Left ventricle myocardium inferior (tissue), 1 donor: Measurements from ENCODE around the gene XXYLT1. TPM values are rescaled to one million over a fixed set of nuclear protein-coding genes. Genes with fewer than 3 reads are reported as not detected.

ENCODE experiments used
- DNase-seq: peaks from one replicate; pipeline ENCODE4 v3.0.0-alpha.2; 2020
- H3K27ac ChIP-seq: fragments of 200-600 bp; replicated peaks from 2 replicates; pipeline ENCODE4 v1.8.0; 2021
- H3K27me3 ChIP-seq: fragments of 200-600 bp; 2 replicates; pipeline ENCODE4 v1.8.0; 2021; ENCODE audit warnings: low read depth
- H3K36me3 ChIP-seq: fragments of 200-600 bp; 2 replicates; pipeline ENCODE4 v1.8.0; 2021
- H3K4me1 ChIP-seq: fragments of 200-600 bp; 2 replicates; pipeline ENCODE4 v1.8.0; 2021
- H3K4me3 ChIP-seq: fragments of 200-600 bp; 2 replicates; pipeline ENCODE4 v1.8.0; 2021; ENCODE audit warnings: mild to moderate bottlenecking, moderate library complexity
- H3K9me3 ChIP-seq: fragments of 200-600 bp; replicated peaks from 2 replicates; pipeline ENCODE4 v1.8.0; 2021
- intact Hi-C: fragments of 100-400 bp; cut with micrococcal nuclease; formaldehyde crosslinking; loops from one replicate; pipeline ENCODE4 v1.11.0; 2022
- total RNA-seq: library from RNA; stranded (reverse); fragmentation: NEBNext Ultra II Directional; extraction: Animal tissue kit (Norgen Biotek cat#: 25700); gene quantifications from one replicate; pipeline ENCODE4 v1.2.1, GENCODE V29; 2021
- TF ChIP-seq, protein P1 (sequence below): fragments of 200-600 bp; IDR thresholded peaks from 2 replicates; pipeline ENCODE4 v1.8.0; 2021; ENCODE audit warnings: antibody characterized with exemption, mild to moderate bottlenecking, borderline replicate concordance
- donor health status: DM: no; HTN: yes; CAD: no; lungs with severe emphysema.

The XXYLT1 gene
- total RNA-seq, 1 donor from 2014 or later = 2.3 TPM

DNA sequence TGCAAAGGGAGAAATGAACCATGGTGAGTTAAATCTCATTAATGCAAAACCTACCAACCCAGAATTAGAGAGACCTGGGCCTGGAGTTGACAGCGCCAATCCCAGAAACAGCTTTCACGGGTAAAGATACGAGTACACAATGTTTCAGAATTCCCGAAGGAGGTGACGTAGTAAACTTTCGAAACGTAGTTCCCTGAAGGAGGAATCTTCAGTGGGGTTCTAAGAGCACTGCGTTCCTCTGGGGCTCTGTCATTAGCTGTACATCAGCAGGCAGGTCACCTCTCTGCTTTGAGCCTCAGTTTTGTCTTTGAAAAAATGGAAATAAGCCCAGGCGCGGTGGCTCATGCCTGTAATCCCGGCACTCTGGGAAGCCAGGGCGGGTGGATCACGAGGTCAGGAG is 152.3 kb downstream of the XXYLT1 start:
- H3K36me3 ChIP-seq = no peaks in the 10 kb centered on the region
- H3K4me1 ChIP-seq = peaks cover 32% of the 10 kb centered on the region
- no peak overlapping the region for H3K4me3 ChIP-seq
- H3K27ac ChIP-seq = peak overlapping the region; percentile 45
- TF ChIP-seq, protein P1, sequence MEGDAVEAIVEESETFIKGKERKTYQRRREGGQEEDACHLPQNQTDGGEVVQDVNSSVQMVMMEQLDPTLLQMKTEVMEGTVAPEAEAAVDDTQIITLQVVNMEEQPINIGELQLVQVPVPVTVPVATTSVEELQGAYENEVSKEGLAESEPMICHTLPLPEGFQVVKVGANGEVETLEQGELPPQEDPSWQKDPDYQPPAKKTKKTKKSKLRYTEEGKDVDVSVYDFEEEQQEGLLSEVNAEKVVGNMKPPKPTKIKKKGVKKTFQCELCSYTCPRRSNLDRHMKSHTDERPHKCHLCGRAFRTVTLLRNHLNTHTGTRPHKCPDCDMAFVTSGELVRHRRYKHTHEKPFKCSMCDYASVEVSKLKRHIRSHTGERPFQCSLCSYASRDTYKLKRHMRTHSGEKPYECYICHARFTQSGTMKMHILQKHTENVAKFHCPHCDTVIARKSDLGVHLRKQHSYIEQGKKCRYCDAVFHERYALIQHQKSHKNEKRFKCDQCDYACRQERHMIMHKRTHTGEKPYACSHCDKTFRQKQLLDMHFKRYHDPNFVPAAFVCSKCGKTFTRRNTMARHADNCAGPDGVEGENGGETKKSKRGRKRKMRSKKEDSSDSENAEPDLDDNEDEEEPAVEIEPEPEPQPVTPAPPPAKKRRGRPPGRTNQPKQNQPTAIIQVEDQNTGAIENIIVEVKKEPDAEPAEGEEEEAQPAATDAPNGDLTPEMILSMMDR = no peak
- intact Hi-C loops = loop anchor here (10.0 kb wide), 1 partner anchor 136 kb away; no protein-coding TSS in a partner anchor
- H3K27me3 ChIP-seq = no peaks in the 10 kb centered on the region
- no peak for DNase-seq
- no peaks in the 10 kb centered on the region for H3K9me3 ChIP-seq

DNA sequence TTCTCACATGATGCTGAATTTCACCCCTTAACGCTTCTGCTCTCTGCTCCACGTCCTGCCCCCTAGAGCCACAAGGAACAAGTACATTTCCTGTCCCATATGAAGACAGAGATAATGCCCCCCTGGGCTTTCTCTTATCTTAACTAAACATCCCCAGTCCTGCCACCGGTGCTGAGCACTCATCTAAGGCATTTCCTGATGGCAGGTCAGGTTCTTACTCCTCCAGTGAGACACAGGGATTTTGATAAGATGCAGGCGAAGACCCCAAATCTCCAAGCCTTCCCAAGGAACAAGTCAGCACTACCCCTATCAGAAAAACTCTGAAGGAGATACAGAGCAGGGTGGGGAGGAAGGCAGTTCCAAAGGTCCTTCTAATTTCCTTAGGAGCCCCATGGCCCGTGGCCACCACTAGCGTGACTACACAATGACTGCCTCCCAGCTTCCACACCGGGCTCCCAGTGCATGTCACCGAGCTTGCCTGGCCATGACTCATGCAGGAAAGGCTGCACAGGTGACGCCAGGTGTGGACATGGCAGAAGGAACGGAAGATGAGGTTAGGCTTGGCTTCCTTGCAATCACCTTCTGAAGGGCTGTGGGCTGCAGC is 152.9 kb downstream of the XXYLT1 start:
- Histone ChIP-seq H3K36me3 (no peaks in the 10 kb centered on the region), H3K27ac (peak overlapping the region; percentile 45), H3K4me3 (no peak overlapping the region), H3K9me3 (no peaks in the 10 kb centered on the region), H3K27me3 (no peaks in the 10 kb centered on the region), H3K4me1 (peaks cover 32% of the 10 kb centered on the region)
- TF ChIP-seq, protein P1 = peak; percentile 39
- DNase-seq = no peak
- intact Hi-C loops = loop anchor here (10.0 kb wide), 1 partner anchor 137 kb away; no protein-coding TSS in a partner anchor

DNA sequence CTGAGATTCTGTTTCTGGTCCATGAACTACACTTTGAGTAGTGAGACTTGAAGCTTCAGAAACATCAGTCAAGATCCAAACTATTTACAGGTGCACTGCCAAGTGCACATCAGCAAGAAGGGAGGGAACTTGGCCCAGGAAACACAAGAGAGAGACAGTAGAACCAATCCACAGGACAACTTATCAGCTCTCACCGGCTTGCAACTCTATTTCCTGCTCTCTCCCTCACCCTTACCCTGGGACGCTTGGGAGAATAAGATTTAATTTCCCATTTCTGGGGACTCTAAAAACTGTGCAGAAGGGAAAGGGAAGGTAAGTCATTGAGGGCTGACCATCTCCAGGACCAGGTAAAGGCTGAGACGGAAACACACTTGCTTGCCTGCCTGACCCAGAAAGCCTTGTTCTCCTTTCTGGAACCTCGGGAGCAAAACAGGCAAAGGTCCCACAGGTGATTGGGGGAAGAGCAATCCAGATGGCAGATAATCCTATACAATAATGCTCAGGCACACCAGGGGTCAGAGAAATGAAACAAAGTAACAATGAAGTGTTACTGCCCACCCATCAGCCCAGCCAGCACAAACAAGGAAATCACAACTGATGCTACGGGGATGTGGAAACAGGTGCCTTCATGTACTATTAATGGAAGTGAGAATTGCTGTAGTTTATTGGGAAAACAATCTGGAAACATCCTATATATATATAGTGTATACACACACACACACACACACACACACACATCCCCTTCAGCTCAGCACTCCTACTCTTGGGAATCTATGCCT is 154.4 kb downstream of the XXYLT1 start:
- DNase-seq = no peak
- H3K4me3 ChIP-seq = no peak overlapping the region
- H3K27ac ChIP-seq = no peak overlapping the region
- TF ChIP-seq, protein P1 = no peak
- peaks cover 32% of the 10 kb centered on the region for H3K4me1 ChIP-seq
- H3K9me3 ChIP-seq = no peaks in the 10 kb centered on the region
- no peaks in the 10 kb centered on the region for H3K36me3 ChIP-seq
- H3K27me3 ChIP-seq = no peaks in the 10 kb centered on the region
- intact Hi-C loops = loop anchor here (10.0 kb wide), 1 partner anchor 138 kb away; no protein-coding TSS in a partner anchor

DNA sequence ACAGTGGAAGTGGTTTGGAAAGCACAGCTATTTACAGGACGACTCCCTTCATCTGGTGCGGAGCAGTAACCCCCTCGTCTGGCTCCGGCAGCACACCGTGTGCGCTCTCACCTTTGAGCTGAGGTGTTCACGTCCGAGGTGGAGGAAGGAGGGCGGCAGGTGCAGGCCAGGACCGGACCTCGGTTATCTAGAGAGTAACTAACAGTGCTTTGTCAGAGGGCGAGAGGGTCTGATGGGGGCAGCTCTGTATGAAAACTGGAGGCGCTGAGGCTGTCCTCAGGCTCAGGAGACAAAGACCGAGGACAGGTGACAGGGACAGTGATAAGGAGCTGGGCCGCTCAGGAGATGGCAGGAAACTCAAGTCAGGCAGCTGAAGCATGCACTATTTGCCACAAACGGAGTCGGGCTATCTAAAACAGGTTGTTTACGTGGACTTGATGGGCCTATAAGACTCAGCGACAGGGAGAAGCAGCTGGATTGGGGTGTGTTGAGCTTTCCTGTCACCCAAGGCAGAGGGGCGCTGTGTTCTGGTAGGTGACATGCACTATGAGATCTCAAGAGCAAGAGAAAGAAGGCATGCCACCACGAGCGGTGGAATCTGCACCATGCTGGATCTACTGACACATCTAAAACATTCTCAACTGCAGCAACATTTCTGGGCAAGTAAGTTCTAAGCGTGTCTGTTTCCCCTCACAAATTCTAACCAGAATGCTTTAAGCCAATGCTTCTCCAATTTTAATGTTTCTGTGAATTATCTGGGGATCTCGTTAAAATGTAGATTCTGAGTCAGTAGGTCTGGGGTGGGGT is 155.2 kb downstream of the XXYLT1 start:
- H3K27me3 ChIP-seq = no peaks in the 10 kb centered on the region
- H3K9me3 ChIP-seq = no peaks in the 10 kb centered on the region
- H3K4me1 ChIP-seq = peaks cover 37% of the 10 kb centered on the region
- H3K36me3 ChIP-seq = no peaks in the 10 kb centered on the region
- TF ChIP-seq, protein P1 = no peak
- H3K4me3 ChIP-seq = no peak overlapping the region
- intact Hi-C loops = loop anchor here (10.0 kb wide), 1 partner anchor 139 kb away; no protein-coding TSS in a partner anchor
- no peak for DNase-seq
- no peak overlapping the region for H3K27ac ChIP-seq

DNA sequence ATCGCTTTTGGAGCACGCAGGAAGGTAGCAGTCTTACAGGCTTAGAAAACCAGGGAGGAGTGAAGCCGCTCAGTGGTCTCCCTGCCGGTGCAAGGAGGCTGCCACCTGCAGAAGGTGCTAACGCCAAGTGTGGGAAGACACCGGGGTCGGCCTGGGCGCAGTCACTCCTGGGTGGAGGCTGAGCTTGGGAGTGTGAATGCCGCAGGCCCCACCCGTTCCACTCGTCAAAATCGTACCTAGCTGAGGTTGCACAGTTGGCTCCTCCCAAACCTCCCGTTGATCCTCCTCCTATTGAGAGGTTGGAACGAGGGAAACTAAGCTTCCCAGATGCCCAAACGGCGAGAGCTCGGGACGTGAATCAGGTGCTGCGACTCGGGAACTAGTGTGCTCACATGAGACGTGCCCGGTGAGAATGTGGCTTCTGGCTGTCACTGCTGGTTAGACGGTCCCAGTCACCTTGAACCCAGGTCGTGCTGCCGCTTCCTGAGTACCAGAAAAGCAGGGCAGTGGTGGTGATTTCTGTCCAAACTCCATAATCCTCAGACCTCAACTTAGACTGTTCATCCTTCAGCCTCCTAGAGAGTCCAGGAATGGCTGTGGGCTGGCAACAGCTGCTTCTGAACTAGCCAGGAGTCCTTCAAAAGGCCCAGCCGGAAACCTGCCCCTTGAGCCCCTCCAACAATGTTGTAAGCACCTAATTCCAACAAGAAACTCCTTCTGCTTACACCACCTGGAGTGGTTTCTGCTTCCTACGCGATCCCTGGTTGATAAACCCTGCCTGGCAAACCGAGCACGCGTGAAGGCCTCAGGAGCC is 156.0 kb downstream of the XXYLT1 start:
- no peak overlapping the region for H3K27ac ChIP-seq
- no peak for DNase-seq
- peaks cover 34% of the 10 kb centered on the region for H3K4me1 ChIP-seq
- no peak overlapping the region for H3K4me3 ChIP-seq
- intact Hi-C loops = loop anchor here (10.0 kb wide), 1 partner anchor 140 kb away; no protein-coding TSS in a partner anchor
- H3K36me3 ChIP-seq = no peaks in the 10 kb centered on the region
- H3K27me3 ChIP-seq = no peaks in the 10 kb centered on the region
- TF ChIP-seq, protein P1 = no peak
- no peaks in the 10 kb centered on the region for H3K9me3 ChIP-seq
